Measurements from ENCODE around the gene FIZ1. TPM values are rescaled to one million over a fixed set of nuclear protein-coding genes. Genes with fewer than 3 reads are reported as not detected.

FIZ1 gene
- total and polyA plus RNA-seq, 2 of the 4 experiments (the other 2 are of a cell fraction): 1.3 to 5.9 TPM

DNA sequence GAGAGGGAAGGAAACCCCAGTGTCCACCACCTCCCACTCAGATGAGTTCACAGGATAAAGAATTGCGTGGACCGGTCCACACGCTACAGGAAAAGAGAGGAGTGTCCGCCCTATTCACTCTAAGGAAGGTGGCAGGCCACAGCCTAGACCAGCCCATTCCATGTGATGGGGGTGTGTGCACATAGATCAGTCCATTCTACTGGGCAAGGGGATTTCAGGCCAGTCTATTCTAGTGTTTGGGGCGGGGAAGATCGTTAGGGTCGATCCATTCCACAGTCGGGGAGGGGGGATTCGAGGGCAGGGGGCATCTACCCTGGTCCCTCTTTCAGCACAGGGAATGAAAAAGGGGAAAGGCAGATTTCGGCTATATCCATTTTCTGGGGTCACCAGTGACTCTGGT, 7.8 kb downstream of the FIZ1 start:
- no peak overlapping the region for H2BK120ac ChIP-seq (ENCODE audit: low read depth, low read length)
- peaks cover 5% of the 10 kb centered on the region; the same call in 1 of the 2 replicates for H3K4me1 ChIP-seq (ENCODE audit: control insufficient read depth, insufficient read depth, low read length)
- H2AFZ ChIP-seq (replicated peaks; ENCODE audit: low read length, poor library complexity): no peak overlapping the region
- no CpG with 5 or more reads among the region's 10 CpGs for WGBS, 2 experiments (ENCODE audit: extremely low coverage in 2 of 2, insufficient read length in 1 of 2)
- H2BK5ac ChIP-seq (ENCODE audit: low read depth, low read length, poor library complexity, severe bottlenecking): no peak overlapping the region
- no peak overlapping the region for H3K9ac ChIP-seq (ENCODE audit: low read depth, low read length)
- no peak overlapping the region for H3K4ac ChIP-seq (ENCODE audit: low read depth, low read length)
- H4K8ac ChIP-seq (ENCODE audit: low read depth in 2 of 2, low read length in 2 of 2): no peak overlapping the region
- ATAC-seq (ENCODE audit: low read depth): no peak
- in situ Hi-C loops (cut with MboI; ENCODE audit: low sequenced_read_pairs) (no loop called here), intact Hi-C loops (cut with micrococcal nuclease) (no loop called here), dilution Hi-C loops (cut with HindIII; ENCODE audit: low sequenced_read_pairs, unreplicated experiment) (no loop called here)
- H2AK5ac ChIP-seq (ENCODE audit: low read depth, low read length): no peak overlapping the region
- no peak overlapping the region for H2BK20ac ChIP-seq (ENCODE audit: low read depth, low read length)
- no peak overlapping the region for H2BK15ac ChIP-seq (ENCODE audit: low read depth, low read length)
- ChIA-PET CTCF (no interaction called here), POLR2A (ENCODE audit: unreplicated experiment) (no interaction called here)
- no peaks in the 10 kb centered on the region for H3K9me3 ChIP-seq (ENCODE audit: control insufficient read depth, insufficient read depth, low read length)
- H4K91ac ChIP-seq (ENCODE audit: insufficient read depth, low read depth, low read length): no peak overlapping the region
- peaks cover 0 to 8% of the 10 kb centered on the region in 2 experiments; a peak in 1 of 4 replicates for H3K79me1 ChIP-seq (ENCODE audit: low read depth in 1 of 2, low read length in 2 of 2)
- H3K56ac ChIP-seq (ENCODE audit: extremely low read depth, insufficient read depth, low read length): no peak overlapping the region
- no peak overlapping the region for H3K4me3 ChIP-seq (ENCODE audit: insufficient read depth, low read depth, low read length)
- H4K20me1 ChIP-seq (ENCODE audit: insufficient read depth, low read length): no peaks in the 10 kb centered on the region
- no peak overlapping the region for H4K5ac ChIP-seq (ENCODE audit: low read depth, low read length)
- no peaks in the 10 kb centered on the region for H3K27me3 ChIP-seq (ENCODE audit: control insufficient read depth, insufficient read depth, low read length)
- no peaks in the 10 kb centered on the region; the same call in 1 of the 2 replicates for H3K9me1 ChIP-seq (ENCODE audit: insufficient read depth, low read length)
- no peak overlapping the region for H3K4me2 ChIP-seq (ENCODE audit: low read depth, low read length)
- BruUV-seq (replicated peaks): no TSS peak
- H2AK9ac ChIP-seq (replicated peaks; ENCODE audit: low read depth, low read length, poor library complexity): no peak overlapping the region
- H3K18ac ChIP-seq (ENCODE audit: low read depth, low read length): no peak overlapping the region
- H3K23ac ChIP-seq (ENCODE audit: low read depth, low read length): no peak overlapping the region
- no peak overlapping the region for H3K27ac ChIP-seq (ENCODE audit: insufficient read depth, low read length)
- no peak for TF ChIP-seq SMC3 (IDR thresholded peaks at IDR 0.05; ENCODE audit: low read depth, low read length)
- no peak for TF ChIP-seq FOS (IDR thresholded peaks at IDR 0.05; ENCODE audit: low read depth, low read length)
- no peak for TF ChIP-seq MXI1 (IDR thresholded peaks at IDR 0.05; ENCODE audit: borderline replicate concordance, low read depth, low read length)
- no peak for TF ChIP-seq RCOR1 (IDR thresholded peaks at IDR 0.05; ENCODE audit: insufficient replicate concordance, low read length)
- TF ChIP-seq RAD21 (IDR thresholded peaks at IDR 0.05; ENCODE audit: low read length): no peak
- TF ChIP-seq, protein P1, sequence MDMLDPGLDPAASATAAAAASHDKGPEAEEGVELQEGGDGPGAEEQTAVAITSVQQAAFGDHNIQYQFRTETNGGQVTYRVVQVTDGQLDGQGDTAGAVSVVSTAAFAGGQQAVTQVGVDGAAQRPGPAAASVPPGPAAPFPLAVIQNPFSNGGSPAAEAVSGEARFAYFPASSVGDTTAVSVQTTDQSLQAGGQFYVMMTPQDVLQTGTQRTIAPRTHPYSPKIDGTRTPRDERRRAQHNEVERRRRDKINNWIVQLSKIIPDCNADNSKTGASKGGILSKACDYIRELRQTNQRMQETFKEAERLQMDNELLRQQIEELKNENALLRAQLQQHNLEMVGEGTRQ (IDR thresholded peaks at IDR 0.05; ENCODE audit: low read depth, low read length): no peak
- TF ChIP-seq, protein P2, sequence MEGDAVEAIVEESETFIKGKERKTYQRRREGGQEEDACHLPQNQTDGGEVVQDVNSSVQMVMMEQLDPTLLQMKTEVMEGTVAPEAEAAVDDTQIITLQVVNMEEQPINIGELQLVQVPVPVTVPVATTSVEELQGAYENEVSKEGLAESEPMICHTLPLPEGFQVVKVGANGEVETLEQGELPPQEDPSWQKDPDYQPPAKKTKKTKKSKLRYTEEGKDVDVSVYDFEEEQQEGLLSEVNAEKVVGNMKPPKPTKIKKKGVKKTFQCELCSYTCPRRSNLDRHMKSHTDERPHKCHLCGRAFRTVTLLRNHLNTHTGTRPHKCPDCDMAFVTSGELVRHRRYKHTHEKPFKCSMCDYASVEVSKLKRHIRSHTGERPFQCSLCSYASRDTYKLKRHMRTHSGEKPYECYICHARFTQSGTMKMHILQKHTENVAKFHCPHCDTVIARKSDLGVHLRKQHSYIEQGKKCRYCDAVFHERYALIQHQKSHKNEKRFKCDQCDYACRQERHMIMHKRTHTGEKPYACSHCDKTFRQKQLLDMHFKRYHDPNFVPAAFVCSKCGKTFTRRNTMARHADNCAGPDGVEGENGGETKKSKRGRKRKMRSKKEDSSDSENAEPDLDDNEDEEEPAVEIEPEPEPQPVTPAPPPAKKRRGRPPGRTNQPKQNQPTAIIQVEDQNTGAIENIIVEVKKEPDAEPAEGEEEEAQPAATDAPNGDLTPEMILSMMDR (conservative IDR thresholded peaks at IDR 0.05; ENCODE audit: low read depth, low read length): no peak
- TF ChIP-seq CEBPB (IDR thresholded peaks at IDR 0.05; ENCODE audit: low read depth, low read length): no peak
- no peak for TF ChIP-seq RFX5 (IDR thresholded peaks at IDR 0.05; ENCODE audit: low read depth, low read length)
- TF ChIP-seq POLR2A (IDR thresholded peaks at IDR 0.05; ENCODE audit: low read depth, low read length): no peak
- TF ChIP-seq, protein P3, sequence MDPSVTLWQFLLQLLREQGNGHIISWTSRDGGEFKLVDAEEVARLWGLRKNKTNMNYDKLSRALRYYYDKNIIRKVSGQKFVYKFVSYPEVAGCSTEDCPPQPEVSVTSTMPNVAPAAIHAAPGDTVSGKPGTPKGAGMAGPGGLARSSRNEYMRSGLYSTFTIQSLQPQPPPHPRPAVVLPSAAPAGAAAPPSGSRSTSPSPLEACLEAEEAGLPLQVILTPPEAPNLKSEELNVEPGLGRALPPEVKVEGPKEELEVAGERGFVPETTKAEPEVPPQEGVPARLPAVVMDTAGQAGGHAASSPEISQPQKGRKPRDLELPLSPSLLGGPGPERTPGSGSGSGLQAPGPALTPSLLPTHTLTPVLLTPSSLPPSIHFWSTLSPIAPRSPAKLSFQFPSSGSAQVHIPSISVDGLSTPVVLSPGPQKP (IDR thresholded peaks at IDR 0.05; ENCODE audit: borderline replicate concordance, low read depth, low read length): no peak
- TF ChIP-seq BHLHE40 (IDR thresholded peaks at IDR 0.05; ENCODE audit: low read depth, low read length): no peak
- TF ChIP-seq CHD1 (IDR thresholded peaks at IDR 0.05; ENCODE audit: low read depth, low read length): no peak
- TF ChIP-seq MAFK (IDR thresholded peaks at IDR 0.05; ENCODE audit: low read depth, low read length): no peak
- no peak for TF ChIP-seq NFE2L2 (IDR thresholded peaks at IDR 0.05; ENCODE audit: low read depth, low read length)
- H3K36me3 ChIP-seq (ENCODE audit: control insufficient read depth, insufficient read depth, low read length): peaks cover 39% of the 10 kb centered on the region
- no peak overlapping the region for H3K14ac ChIP-seq (replicated peaks; ENCODE audit: low read depth, low read length)
- no peak for DNase-seq
